ENCODE data around the gene SLIT3. TPM values are rescaled to one million over a fixed set of nuclear protein-coding genes. Genes with fewer than 3 reads are reported as not detected.
A peak's percentile ranks its signal among the peaks of the same experiment; 100 is the strongest.

Gene SLIT3
- total RNA-seq, 6 donors from 2014 or later, result 10.8 to 57.3 (median 32.2) TPM

GRCh38 chr5:168695301-168695835 lies 605.6 kb downstream of the SLIT3 start:
- 81 to 82% methylated on average over 5 of the region's 5 CpGs for WGBS, 2 donors
- H3K4me3 ChIP-seq, result no peak overlapping the region
- H3K27ac ChIP-seq, result peak overlapping the region in 1 of 4 donors; percentile 17
- H3K27me3 ChIP-seq, result no peaks in the 10 kb centered on the region
- no peaks in the 10 kb centered on the region for H3K9me3 ChIP-seq
- H3K36me3 ChIP-seq, result no peaks in the 10 kb centered on the region
- no peak for DNase-seq
- H3K4me1 ChIP-seq, result no peaks in the 10 kb centered on the region
- ATAC-seq (ENCODE audit: low FRiP score in 2 of 2), result no peak
- TF ChIP-seq POLR2AphosphoS5 (IDR thresholded peaks at IDR 0.05) (no peak), EP300 (IDR thresholded peaks at IDR 0.05) (no peak)
- TF ChIP-seq, protein P1, sequence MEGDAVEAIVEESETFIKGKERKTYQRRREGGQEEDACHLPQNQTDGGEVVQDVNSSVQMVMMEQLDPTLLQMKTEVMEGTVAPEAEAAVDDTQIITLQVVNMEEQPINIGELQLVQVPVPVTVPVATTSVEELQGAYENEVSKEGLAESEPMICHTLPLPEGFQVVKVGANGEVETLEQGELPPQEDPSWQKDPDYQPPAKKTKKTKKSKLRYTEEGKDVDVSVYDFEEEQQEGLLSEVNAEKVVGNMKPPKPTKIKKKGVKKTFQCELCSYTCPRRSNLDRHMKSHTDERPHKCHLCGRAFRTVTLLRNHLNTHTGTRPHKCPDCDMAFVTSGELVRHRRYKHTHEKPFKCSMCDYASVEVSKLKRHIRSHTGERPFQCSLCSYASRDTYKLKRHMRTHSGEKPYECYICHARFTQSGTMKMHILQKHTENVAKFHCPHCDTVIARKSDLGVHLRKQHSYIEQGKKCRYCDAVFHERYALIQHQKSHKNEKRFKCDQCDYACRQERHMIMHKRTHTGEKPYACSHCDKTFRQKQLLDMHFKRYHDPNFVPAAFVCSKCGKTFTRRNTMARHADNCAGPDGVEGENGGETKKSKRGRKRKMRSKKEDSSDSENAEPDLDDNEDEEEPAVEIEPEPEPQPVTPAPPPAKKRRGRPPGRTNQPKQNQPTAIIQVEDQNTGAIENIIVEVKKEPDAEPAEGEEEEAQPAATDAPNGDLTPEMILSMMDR (IDR thresholded peaks at IDR 0.05), result no peak

- Histone ChIP-seq H3K36me3 (no peaks in the 10 kb centered on the region), H3K4me1 (no peaks in the 10 kb centered on the region), H3K27ac (no peak overlapping the region), H3K27me3 (no peaks in the 10 kb centered on the region), H3K4me3 (no peak overlapping the region), H3K9me3 (no peaks in the 10 kb centered on the region)
- TF ChIP-seq POLR2AphosphoS5 (IDR thresholded peaks at IDR 0.05) (no peak), POLR2A (IDR thresholded peaks at IDR 0.05) (no peak), EP300 (IDR thresholded peaks at IDR 0.05) (no peak)
- TF ChIP-seq, protein P1 (IDR thresholded peaks at IDR 0.05), result no peak
- DNase-seq, result no peak
- WGBS, 2 donors, result 86 to 100% methylated on average over 1 of the region's 1 CpG
- ATAC-seq (ENCODE audit: low FRiP score in 2 of 2), result no peak
Measured at GRCh38 chr5:168694289-168694688, 606.6 kb downstream of the SLIT3 start.

- no peaks in the 10 kb centered on the region for H3K9me3 ChIP-seq
- H3K27ac ChIP-seq, result no peak overlapping the region
- H3K27me3 ChIP-seq, result no peaks in the 10 kb centered on the region
- H3K36me3 ChIP-seq, result no peaks in the 10 kb centered on the region
- 56 to 69% methylated on average over 3 of the region's 3 CpGs for WGBS, 2 donors
- TF ChIP-seq, protein P1 (IDR thresholded peaks at IDR 0.05), result no peak
- TF ChIP-seq POLR2A (IDR thresholded peaks at IDR 0.05) (no peak), POLR2AphosphoS5 (IDR thresholded peaks at IDR 0.05) (no peak), EP300 (IDR thresholded peaks at IDR 0.05) (no peak)
- no peak for DNase-seq
- no peaks in the 10 kb centered on the region for H3K4me1 ChIP-seq
- no peak for ATAC-seq (ENCODE audit: low FRiP score in 2 of 2)
- H3K4me3 ChIP-seq, result no peak overlapping the region
Measured at GRCh38 chr5:168693883-168694282, 607.1 kb downstream of the SLIT3 start.

GRCh38 chr5:168693297-168693696 lies 607.6 kb downstream of the SLIT3 start:
- Histone ChIP-seq H3K9me3 (no peaks in the 10 kb centered on the region), H3K4me1 (no peaks in the 10 kb centered on the region), H3K36me3 (no peaks in the 10 kb centered on the region), H3K27me3 (no peaks in the 10 kb centered on the region), H3K27ac (no peak overlapping the region), H3K4me3 (no peak overlapping the region)
- ATAC-seq (ENCODE audit: low FRiP score in 2 of 2) (no peak), DNase-seq (no peak)
- TF ChIP-seq EP300 (IDR thresholded peaks at IDR 0.05), result no peak
- no peak for TF ChIP-seq POLR2A (IDR thresholded peaks at IDR 0.05)
- TF ChIP-seq POLR2AphosphoS5 (IDR thresholded peaks at IDR 0.05), result no peak
- TF ChIP-seq, protein P1 (IDR thresholded peaks at IDR 0.05), result no peak
- WGBS, 2 donors, result 57 to 62% methylated on average over 5 of the region's 5 CpGs

GRCh38 chr5:168691891-168692290 lies 609.0 kb downstream of the SLIT3 start:
- Histone ChIP-seq H3K9me3 (no peaks in the 10 kb centered on the region), H3K4me3 (no peak overlapping the region), H3K27me3 (no peaks in the 10 kb centered on the region), H3K36me3 (no peaks in the 10 kb centered on the region), H3K27ac (no peak overlapping the region), H3K4me1 (no peaks in the 10 kb centered on the region)
- ATAC-seq (ENCODE audit: low FRiP score in 2 of 2) (no peak), DNase-seq (no peak)
- WGBS, 2 donors, result 81 to 97% methylated on average over 4 of the region's 4 CpGs
- TF ChIP-seq POLR2A (IDR thresholded peaks at IDR 0.05) (no peak), EP300 (IDR thresholded peaks at IDR 0.05) (no peak), POLR2AphosphoS5 (IDR thresholded peaks at IDR 0.05) (no peak)
- TF ChIP-seq, protein P1 (IDR thresholded peaks at IDR 0.05), result no peak
